Left ventricle myocardium inferior (tissue), 1 donor: Measurements from ENCODE around the gene KIF17. TPM values are rescaled to one million over a fixed set of nuclear protein-coding genes. Genes with fewer than 3 reads are reported as not detected.

Experiments used
- DNase-seq: peaks from one replicate; pipeline ENCODE4 v3.0.0-alpha.2; 2020
- H3K27ac ChIP-seq: fragments of 200-600 bp; replicated peaks from 2 replicates; pipeline ENCODE4 v1.8.0; 2021
- H3K27me3 ChIP-seq: fragments of 200-600 bp; 2 replicates; pipeline ENCODE4 v1.8.0; 2021; ENCODE audit warnings: low read depth
- H3K36me3 ChIP-seq: fragments of 200-600 bp; 2 replicates; pipeline ENCODE4 v1.8.0; 2021
- H3K4me1 ChIP-seq: fragments of 200-600 bp; 2 replicates; pipeline ENCODE4 v1.8.0; 2021
- H3K4me3 ChIP-seq: fragments of 200-600 bp; 2 replicates; pipeline ENCODE4 v1.8.0; 2021; ENCODE audit warnings: mild to moderate bottlenecking, moderate library complexity
- H3K9me3 ChIP-seq: fragments of 200-600 bp; replicated peaks from 2 replicates; pipeline ENCODE4 v1.8.0; 2021
- CTCF ChIP-seq: fragments of 200-600 bp; IDR thresholded peaks from 2 replicates; pipeline ENCODE4 v1.8.0; 2021; ENCODE audit warnings: antibody characterized with exemption, mild to moderate bottlenecking, borderline replicate concordance
- intact Hi-C: fragments of 100-400 bp; cut with micrococcal nuclease; formaldehyde crosslinking; loops from one replicate; pipeline ENCODE4 v1.11.0; 2022
- total RNA-seq: library from RNA; stranded (reverse); fragmentation: NEBNext Ultra II Directional; extraction: Animal tissue kit (Norgen Biotek cat#: 25700); gene quantifications from one replicate; pipeline ENCODE4 v1.2.1, GENCODE V29; 2021
- donor health status: DM: no; HTN: yes; CAD: no; lungs with severe emphysema.

Gene KIF17
- total RNA-seq, 1 donor from 2014 or later: 4.6 TPM

GRCh38 chr1:20644416-20644815 is 73.4 kb downstream of the KIF17 start:
- DNase-seq: no peak
- H3K36me3 ChIP-seq: peaks cover 98% of the 10 kb centered on the region
- peaks cover 5% of the 10 kb centered on the region for H3K4me1 ChIP-seq
- intact Hi-C loops: loop anchor here (5.0 kb wide), 1 partner anchor 122 kb away; no protein-coding TSS in a partner anchor
- H3K9me3 ChIP-seq: no peaks in the 10 kb centered on the region
- no peak overlapping the region for H3K27ac ChIP-seq
- no peaks in the 10 kb centered on the region for H3K27me3 ChIP-seq
- H3K4me3 ChIP-seq: no peak overlapping the region
- TF ChIP-seq CTCF: no peak

GRCh38 chr1:20643080-20643479 is 74.7 kb downstream of the KIF17 start:
- DNase-seq: no peak
- peaks cover 5% of the 10 kb centered on the region for H3K4me1 ChIP-seq
- no peaks in the 10 kb centered on the region for H3K27me3 ChIP-seq
- intact Hi-C loops: loop anchor here (5.0 kb wide), 1 partner anchor 121 kb away; no protein-coding TSS in a partner anchor
- no peak overlapping the region for H3K4me3 ChIP-seq
- H3K27ac ChIP-seq: no peak overlapping the region
- TF ChIP-seq CTCF: no peak
- no peaks in the 10 kb centered on the region for H3K9me3 ChIP-seq
- peaks cover 98% of the 10 kb centered on the region for H3K36me3 ChIP-seq

- intact Hi-C loops: loop anchor here (5.0 kb wide), 1 partner anchor 120 kb away; no protein-coding TSS in a partner anchor
- Histone ChIP-seq H3K27ac (no peak overlapping the region), H3K36me3 (peaks cover 100% of the 10 kb centered on the region), H3K9me3 (no peaks in the 10 kb centered on the region), H3K27me3 (no peaks in the 10 kb centered on the region), H3K4me3 (no peak overlapping the region), H3K4me1 (peaks cover 6% of the 10 kb centered on the region)
- DNase-seq: no peak
- TF ChIP-seq CTCF: no peak
Observed at GRCh38 chr1:20641975-20642374, 75.8 kb downstream of the KIF17 start.

- H3K4me1 ChIP-seq: peaks cover 22% of the 10 kb centered on the region
- no peak overlapping the region for H3K4me3 ChIP-seq
- TF ChIP-seq CTCF: peak; percentile 83
- H3K9me3 ChIP-seq: no peaks in the 10 kb centered on the region
- intact Hi-C loops: loop anchor here (5.0 kb wide), 1 partner anchor 118 kb away; no protein-coding TSS in a partner anchor
- H3K27me3 ChIP-seq: no peaks in the 10 kb centered on the region
- no peak for DNase-seq
- peaks cover 90% of the 10 kb centered on the region for H3K36me3 ChIP-seq
- no peak overlapping the region for H3K27ac ChIP-seq
Observed at GRCh38 chr1:20640183-20640597, 77.6 kb downstream of the KIF17 start.

GRCh38 chr1:20636785-20637347 is 80.9 kb downstream of the KIF17 start:
- H3K9me3 ChIP-seq: no peaks in the 10 kb centered on the region
- no peak for DNase-seq
- H3K4me3 ChIP-seq: no peak overlapping the region
- intact Hi-C loops: no loop called here
- TF ChIP-seq CTCF: no peak
- H3K4me1 ChIP-seq: peaks cover 46% of the 10 kb centered on the region
- no peak overlapping the region for H3K27ac ChIP-seq
- peaks cover 56% of the 10 kb centered on the region for H3K36me3 ChIP-seq
- no peaks in the 10 kb centered on the region for H3K27me3 ChIP-seq
